Measurements from ENCODE around the gene SLX4. TPM values are rescaled to one million over a fixed set of nuclear protein-coding genes. Genes with fewer than 3 reads are reported as not detected.

SLX4 gene
- total and polyA plus RNA-seq, 2 donors (not counting 3 experiments of a cell fraction or from before 2014, with no cell fraction given), result 2.9 to 8.9 TPM

- Histone ChIP-seq H3K4me3 (replicated peaks in 1 of 3; ENCODE audit: insufficient read depth in 1 of 3, low read depth in 1 of 3, low read length in 3 of 3) (no peak overlapping the region), H2AFZ (ENCODE audit: low read depth, low read length) (no peak overlapping the region), H3K9me3 (replicated peaks; ENCODE audit: control insufficient read depth, insufficient read depth, low read length) (no peaks in the 10 kb centered on the region), H3K9ac (replicated peaks; ENCODE audit: extremely low read depth, insufficient read depth, low read length) (no peak overlapping the region), H3K4me2 (ENCODE audit: insufficient read depth, low read length) (no peak overlapping the region), H3K79me2 (ENCODE audit: control insufficient read depth, insufficient read depth, low read length) (no peaks in the 10 kb centered on the region), H3K27me3 (ENCODE audit: control insufficient read depth in 2 of 2, insufficient read depth in 2 of 2, low read length in 2 of 2) (no peaks in the 10 kb centered on the region), H3K27ac (ENCODE audit: insufficient read depth, low read depth, low read length) (no peak overlapping the region), H4K20me1 (replicated peaks; ENCODE audit: control insufficient read depth, extremely low read depth, insufficient read depth, low read length) (no peaks in the 10 kb centered on the region), H3K4me1 (ENCODE audit: control insufficient read depth, extremely low read depth, insufficient read depth, low read length) (no peaks in the 10 kb centered on the region), H3K9me1 (replicated peaks; ENCODE audit: control insufficient read depth, extremely low read depth, insufficient read depth, low read length) (no peaks in the 10 kb centered on the region), H3K36me3 (ENCODE audit: control insufficient read depth in 2 of 2, extremely low read depth in 1 of 2, insufficient read depth in 2 of 2, low read length in 2 of 2) (no peaks in the 10 kb centered on the region)
- ChIA-PET CTCF (no interaction called here), POLR2A (no interaction called here)
- intact Hi-C loops (cut with micrococcal nuclease), result no loop called here
- no TSS peak for BruUV-seq (replicated peaks)
- DNase-seq (ENCODE audit: low read depth, low spot score) (no peak), FAIRE-seq (no peak)
- dilution Hi-C loops (cut with MboI; ENCODE audit: extremely low pct_ligation_motif_present, low sequenced_read_pairs), result no loop called here
- no peak for TF ChIP-seq POLR2AphosphoS5 (IDR thresholded peaks at IDR 0.05; ENCODE audit: insufficient read depth, low read depth, low read length)
- TF ChIP-seq MAX (IDR thresholded peaks at IDR 0.05; ENCODE audit: insufficient read depth, insufficient read length), result no peak
- TF ChIP-seq POLR2A (IDR thresholded peaks at IDR 0.05; ENCODE audit: low read depth, low read length), result no peak
- no peak for TF ChIP-seq JUN (IDR thresholded peaks at IDR 0.05; ENCODE audit: borderline replicate concordance, insufficient read depth, insufficient read length, low read depth)
- no peak for TF ChIP-seq EZH2 (IDR thresholded peaks at IDR 0.05; ENCODE audit: borderline replicate concordance, low read depth, low read length, severe bottlenecking)
- no peak for TF ChIP-seq CTCF (IDR thresholded peaks at IDR 0.05; ENCODE audit: extremely low read depth in 1 of 2, insufficient read depth in 1 of 2, low read depth in 1 of 2, low read length in 2 of 2)
- no peak for TF ChIP-seq MYC (IDR thresholded peaks at IDR 0.05; ENCODE audit: low read depth, low read length)
- TF ChIP-seq GATA2 (IDR thresholded peaks at IDR 0.05; ENCODE audit: insufficient read depth, insufficient read length, low read depth, low read length), result no peak
- no peak for TF ChIP-seq FOS (IDR thresholded peaks at IDR 0.05; ENCODE audit: borderline replicate concordance, insufficient read depth, low read length)
Observed at GRCh38 chr16:3549906-3550305, 61.5 kb downstream of the SLX4 start.
